Osteocyte (in vitro differentiated cells): ENCODE measurements around the gene PRTFDC1. TPM values are rescaled to one million over a fixed set of nuclear protein-coding genes. Genes with fewer than 3 reads are reported as not detected.

Experiments
- DNase-seq: peaks from one replicate; pipeline ENCODE4 v3.0.0; 2021; ENCODE audit warnings: mixed read lengths; ENCODE audit not compliant: unreplicated experiment; ENCODE audit errors: extremely low spot score
- H3K27ac Mint-ChIP-seq: one replicate; pipeline ENCODE4 v1.8.0; 2021; ENCODE audit warnings: mild to moderate bottlenecking, mixed read lengths; ENCODE audit not compliant: unreplicated experiment
- H3K27me3 Mint-ChIP-seq: one replicate; pipeline ENCODE4 v1.8.0; 2021; ENCODE audit warnings: mixed read lengths; ENCODE audit not compliant: unreplicated experiment
- H3K36me3 Mint-ChIP-seq: one replicate; pipeline ENCODE4 v1.8.0; 2021; ENCODE audit warnings: mixed read lengths; ENCODE audit not compliant: unreplicated experiment
- H3K4me1 Mint-ChIP-seq: one replicate; pipeline ENCODE4 v1.8.0; 2021; ENCODE audit warnings: mixed read lengths; ENCODE audit not compliant: unreplicated experiment
- H3K4me3 Mint-ChIP-seq: one replicate; pipeline ENCODE4 v1.8.0; 2021; ENCODE audit warnings: mild to moderate bottlenecking, moderate library complexity, mixed read lengths; ENCODE audit not compliant: unreplicated experiment
- H3K9me3 Mint-ChIP-seq: one replicate; pipeline ENCODE4 v1.8.0; 2021; ENCODE audit warnings: mixed read lengths; ENCODE audit not compliant: unreplicated experiment
- total RNA-seq: library from RNA; stranded (reverse); gene quantifications from 2 replicates; pipeline ENCODE4 v1.2.1, GENCODE V29; 2021
- TF ChIP-seq, protein P1 (sequence below): fragments of 200-600 bp; sonication (generic); IDR thresholded peaks from 2 replicates; pipeline ENCODE4 v1.5.0; 2021; ENCODE audit warnings: antibody characterized with exemption, mild to moderate bottlenecking, moderate library complexity

PRTFDC1 gene
- total RNA-seq, 1 donor from 2014 or later: 4.4 TPM

DNA sequence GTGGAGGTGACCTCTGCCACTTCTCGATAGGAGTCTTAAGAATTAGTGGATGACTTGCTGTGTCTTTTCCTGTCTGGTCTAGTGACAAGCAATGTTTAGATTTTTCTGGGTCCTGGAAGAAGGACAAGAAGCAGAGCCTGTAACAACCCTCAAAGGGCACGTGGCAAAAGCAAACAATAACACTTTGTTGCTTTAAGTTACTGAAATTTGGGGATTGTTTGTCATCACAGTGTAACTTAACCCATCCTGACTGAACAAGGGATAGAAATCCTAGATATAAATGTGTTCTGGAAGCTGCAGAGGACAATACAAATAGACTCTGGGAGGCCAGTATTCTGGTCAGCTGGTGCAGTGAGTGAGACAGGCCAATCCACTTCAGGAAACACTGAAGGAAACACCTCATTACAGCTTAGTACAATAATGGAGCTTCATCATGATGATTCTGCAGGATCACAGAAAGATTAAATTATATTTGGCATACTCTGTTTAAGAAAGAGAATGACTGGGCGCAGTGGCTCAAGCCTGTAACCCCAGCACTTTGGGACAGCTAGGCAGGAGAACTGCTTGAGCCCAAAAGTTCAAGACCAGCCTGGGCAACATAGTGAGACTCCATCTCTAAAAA lies 40.2 kb upstream of the PRTFDC1 start:
- Mint-ChIP-seq H3K4me1 (peaks cover 4% of the 10 kb centered on the region), H3K27me3 (no peaks in the 10 kb centered on the region), H3K4me3 (no peak overlapping the region), H3K9me3 (no peaks in the 10 kb centered on the region), H3K27ac (no peak overlapping the region), H3K36me3 (no peaks in the 10 kb centered on the region)
- no peak for DNase-seq
- TF ChIP-seq, protein P1, sequence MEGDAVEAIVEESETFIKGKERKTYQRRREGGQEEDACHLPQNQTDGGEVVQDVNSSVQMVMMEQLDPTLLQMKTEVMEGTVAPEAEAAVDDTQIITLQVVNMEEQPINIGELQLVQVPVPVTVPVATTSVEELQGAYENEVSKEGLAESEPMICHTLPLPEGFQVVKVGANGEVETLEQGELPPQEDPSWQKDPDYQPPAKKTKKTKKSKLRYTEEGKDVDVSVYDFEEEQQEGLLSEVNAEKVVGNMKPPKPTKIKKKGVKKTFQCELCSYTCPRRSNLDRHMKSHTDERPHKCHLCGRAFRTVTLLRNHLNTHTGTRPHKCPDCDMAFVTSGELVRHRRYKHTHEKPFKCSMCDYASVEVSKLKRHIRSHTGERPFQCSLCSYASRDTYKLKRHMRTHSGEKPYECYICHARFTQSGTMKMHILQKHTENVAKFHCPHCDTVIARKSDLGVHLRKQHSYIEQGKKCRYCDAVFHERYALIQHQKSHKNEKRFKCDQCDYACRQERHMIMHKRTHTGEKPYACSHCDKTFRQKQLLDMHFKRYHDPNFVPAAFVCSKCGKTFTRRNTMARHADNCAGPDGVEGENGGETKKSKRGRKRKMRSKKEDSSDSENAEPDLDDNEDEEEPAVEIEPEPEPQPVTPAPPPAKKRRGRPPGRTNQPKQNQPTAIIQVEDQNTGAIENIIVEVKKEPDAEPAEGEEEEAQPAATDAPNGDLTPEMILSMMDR: no peak

DNA sequence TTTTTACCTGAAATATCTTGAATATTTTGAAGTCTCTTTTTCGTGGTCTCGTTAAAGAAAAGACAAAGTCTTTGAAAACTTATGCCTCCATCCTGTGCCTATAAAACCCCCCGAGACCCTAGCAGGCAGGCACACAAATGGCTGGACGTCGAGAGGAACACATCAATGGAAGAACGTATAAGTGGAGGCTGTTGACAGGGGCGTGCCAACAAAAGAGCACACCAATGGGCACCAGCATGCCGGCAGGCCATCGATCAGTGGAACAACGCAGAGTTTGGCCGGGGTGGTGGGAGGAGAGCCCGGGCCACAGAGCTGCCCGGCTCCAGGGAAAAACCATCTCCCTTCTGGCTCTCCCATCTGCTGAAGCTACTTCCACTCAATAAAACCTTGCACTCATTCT lies 38.9 kb upstream of the PRTFDC1 start:
- Mint-ChIP-seq H3K36me3 (no peaks in the 10 kb centered on the region), H3K27me3 (no peaks in the 10 kb centered on the region), H3K4me3 (no peak overlapping the region), H3K9me3 (no peaks in the 10 kb centered on the region), H3K4me1 (peaks cover 6% of the 10 kb centered on the region), H3K27ac (no peak overlapping the region)
- TF ChIP-seq, protein P1: no peak
- no peak for DNase-seq

DNA sequence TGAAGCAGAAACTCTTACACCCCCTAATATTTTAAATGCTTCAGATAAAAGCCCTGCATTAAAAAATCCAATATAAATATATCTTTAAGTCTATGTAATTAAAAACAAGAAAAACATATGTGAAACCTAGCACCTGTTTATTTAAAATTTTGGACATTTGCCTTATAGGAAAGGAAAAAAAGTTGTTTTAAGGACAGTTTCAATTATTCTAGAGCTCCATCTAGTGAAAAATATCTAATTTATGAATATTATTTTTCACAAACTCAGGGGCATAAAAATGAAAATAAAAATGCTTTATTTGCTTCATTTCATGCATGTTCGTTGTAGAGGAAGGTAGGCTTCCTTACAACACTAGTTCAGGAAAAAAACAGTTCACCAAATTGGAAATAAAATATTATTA lies 37.5 kb upstream of the PRTFDC1 start:
- Mint-ChIP-seq H3K4me3 (no peak overlapping the region), H3K36me3 (no peaks in the 10 kb centered on the region), H3K27ac (no peak overlapping the region), H3K27me3 (no peaks in the 10 kb centered on the region), H3K9me3 (no peaks in the 10 kb centered on the region), H3K4me1 (peaks cover 6% of the 10 kb centered on the region)
- TF ChIP-seq, protein P1: peak; percentile 61
- DNase-seq: no peak

GRCh38 chr10:24988831-24989640 lies 36.6 kb upstream of the PRTFDC1 start:
- peaks cover 6% of the 10 kb centered on the region for H3K4me1 Mint-ChIP-seq
- H3K4me3 Mint-ChIP-seq: no peak overlapping the region
- TF ChIP-seq, protein P1: no peak
- DNase-seq: no peak
- H3K36me3 Mint-ChIP-seq: no peaks in the 10 kb centered on the region
- H3K27me3 Mint-ChIP-seq: no peaks in the 10 kb centered on the region
- H3K9me3 Mint-ChIP-seq: no peaks in the 10 kb centered on the region
- no peak overlapping the region for H3K27ac Mint-ChIP-seq

DNA sequence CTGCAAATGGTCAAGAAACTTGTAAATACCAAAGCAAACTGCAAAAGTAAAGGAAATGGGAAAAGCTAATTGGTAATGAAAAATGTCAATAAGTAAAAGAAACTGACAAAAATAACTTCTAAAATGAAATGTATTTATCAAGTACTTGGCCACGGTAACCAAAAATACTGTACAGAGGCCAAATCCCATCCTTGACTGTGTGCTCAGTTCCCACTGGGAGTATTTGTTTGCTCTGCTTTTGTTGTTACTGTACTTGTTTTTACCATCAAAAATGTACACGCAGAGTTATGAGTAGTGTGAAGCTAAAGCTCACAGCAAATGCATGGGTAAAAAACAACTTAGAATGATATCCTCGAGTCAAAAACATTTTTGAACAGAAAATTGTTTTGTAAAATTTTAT lies 32.5 kb upstream of the PRTFDC1 start:
- Mint-ChIP-seq H3K27me3 (peaks cover 4% of the 10 kb centered on the region), H3K4me1 (peaks cover 2% of the 10 kb centered on the region), H3K4me3 (no peak overlapping the region), H3K9me3 (no peaks in the 10 kb centered on the region), H3K27ac (no peak overlapping the region), H3K36me3 (no peaks in the 10 kb centered on the region)
- TF ChIP-seq, protein P1: no peak
- no peak for DNase-seq
